ENCODE measurements around the gene LILRB5. TPM values are rescaled to one million over a fixed set of nuclear protein-coding genes. Genes with fewer than 3 reads are reported as not detected.
A peak's percentile ranks its signal among the peaks of the same experiment; 100 is the strongest.

The LILRB5 gene
- total and polyA plus RNA-seq, 2 donors (not counting 1 experiment from before 2014, with no cell fraction given): 0.05 TPM; not detected in 1

GRCh38 chr19:54231077-54231931, 25.8 kb downstream of the LILRB5 start:
- TF ChIP-seq CTCF (IDR thresholded peaks at IDR 0.05) (peak; percentile 91), EZH2 (IDR thresholded peaks at IDR 0.05; ENCODE audit: borderline replicate concordance, insufficient read depth, low read depth, low read length, poor library complexity, severe bottlenecking) (no peak)
- peaks cover 3% of the 10 kb centered on the region for H3K4me1 Mint-ChIP-seq

GRCh38 chr19:54230031-54230430, 27.0 kb downstream of the LILRB5 start:
- intact Hi-C loops (cut with micrococcal nuclease): loop anchor here (5.0 kb wide), 1 partner anchor 43 kb away; the partner anchor contains the start of gene MBOAT7
- Histone ChIP-seq H3K4me1 (ENCODE audit: control insufficient read depth in 2 of 2, insufficient read depth in 2 of 2, low read length in 2 of 2) (peaks cover 4 to 7% of the 10 kb centered on the region in 2 donors), H3K4me3 (ENCODE audit: control extremely low read depth in 1 of 5, extremely low read depth in 1 of 5, insufficient read depth in 1 of 5, low read depth in 2 of 5, low read length in 4 of 5) (no peak overlapping the region), H3K9ac (ENCODE audit: low read length) (no peak overlapping the region), H3K36me3 (replicated peaks in 1 of 2; ENCODE audit: control extremely low read depth in 1 of 2, control insufficient read depth in 1 of 2, extremely low read depth in 1 of 2, insufficient read depth in 2 of 2, low read length in 1 of 2) (no peaks in the 10 kb centered on the region), H3K79me2 (ENCODE audit: control insufficient read depth, insufficient read depth, low read length) (no peaks in the 10 kb centered on the region), H3K27ac (ENCODE audit: low read length in 2 of 2) (no peak overlapping the region), H3K27me3 (replicated peaks in 1 of 4; ENCODE audit: control extremely low read depth in 1 of 4, control insufficient read depth in 3 of 4, insufficient read depth in 4 of 4, low read length in 3 of 4) (peaks cover 0 to 53% (median 16%) of the 10 kb centered on the region in 4 experiments), H4K20me1 (ENCODE audit: control insufficient read depth, insufficient read depth, low read length, poor library complexity, severe bottlenecking) (no peaks in the 10 kb centered on the region), H3K4me2 (replicated peaks; ENCODE audit: low read depth, low read length, poor library complexity, severe bottlenecking) (no peak overlapping the region), H2AFZ (ENCODE audit: insufficient read depth, low read depth, low read length, poor library complexity, severe bottlenecking) (no peak overlapping the region), H3K9me3 (ENCODE audit: control extremely low read depth in 1 of 3, control insufficient read depth in 2 of 3, insufficient read depth in 1 of 3, low read length in 2 of 3) (peaks cover 0 to 2% (median 2%) of the 10 kb centered on the region in 3 donors)
- H3K9me3 Mint-ChIP-seq (ENCODE audit: insufficient read depth): no peaks in the 10 kb centered on the region
- H3K27me3 Mint-ChIP-seq: peaks cover 39% of the 10 kb centered on the region
- no peak overlapping the region for H3K27ac Mint-ChIP-seq
- ATAC-seq (ENCODE audit: low read depth): no peak
- peaks cover 3% of the 10 kb centered on the region for H3K4me1 Mint-ChIP-seq
- 88% methylated on average over 7 of the region's 7 CpGs for WGBS (ENCODE audit: insufficient coverage)
- H3K4me3 Mint-ChIP-seq: no peak overlapping the region
- CTCF ChIA-PET: no interaction called here
- TF ChIP-seq EZH2 (IDR thresholded peaks at IDR 0.05; ENCODE audit: borderline replicate concordance, insufficient read depth, low read depth, low read length, poor library complexity, severe bottlenecking): no peak
- TF ChIP-seq CTCF (IDR thresholded peaks at IDR 0.05): no peak
- no peak for DNase-seq
- POLR2A ChIA-PET: no interaction called here

More at GRCh38 chr19:54231077-54231931, 25.8 kb downstream of the LILRB5 start:
- H3K79me2 ChIP-seq (ENCODE audit: control insufficient read depth, insufficient read depth, low read length): no peaks in the 10 kb centered on the region
- no peaks in the 10 kb centered on the region for H4K20me1 ChIP-seq (ENCODE audit: control insufficient read depth, insufficient read depth, low read length, poor library complexity, severe bottlenecking)
- peaks cover 0 to 64% (median 16%) of the 10 kb centered on the region in 4 experiments for H3K27me3 ChIP-seq (replicated peaks in 1 of 4; ENCODE audit: control extremely low read depth in 1 of 4, control insufficient read depth in 3 of 4, insufficient read depth in 4 of 4, low read length in 3 of 4)
- no peak overlapping the region for H3K27ac ChIP-seq (ENCODE audit: low read length in 2 of 2)
- peaks cover 4 to 7% of the 10 kb centered on the region in 2 donors for H3K4me1 ChIP-seq (ENCODE audit: control insufficient read depth in 2 of 2, insufficient read depth in 2 of 2, low read length in 2 of 2)
- H3K9me3 Mint-ChIP-seq (ENCODE audit: insufficient read depth): no peaks in the 10 kb centered on the region
- H3K4me3 Mint-ChIP-seq: no peak overlapping the region
- H3K36me3 ChIP-seq (replicated peaks in 1 of 2; ENCODE audit: control extremely low read depth in 1 of 2, control insufficient read depth in 1 of 2, extremely low read depth in 1 of 2, insufficient read depth in 2 of 2, low read length in 1 of 2): no peaks in the 10 kb centered on the region
- intact Hi-C loops (cut with micrococcal nuclease): loop anchor here (1.0 to 5.0 kb wide), 2 partner anchors 44 to 63 kb away; partner anchors contain the start of gene MBOAT7
- ChIA-PET CTCF (interaction anchor here (0.9 to 2.1 kb wide), 9 partner anchors 16 to 72 kb away, joined by 3 to 11 read pairs (median 4); partner anchors contain the start of genes LENG1 and MBOAT7), POLR2A (interaction anchor here (0.6 kb wide), 1 partner anchor 391 kb away, joined by 4 read pairs; no protein-coding TSS in a partner anchor)
- H3K9me3 ChIP-seq (ENCODE audit: control extremely low read depth in 1 of 3, control insufficient read depth in 2 of 3, insufficient read depth in 1 of 3, low read length in 2 of 3): peaks cover 0 to 2% (median 2%) of the 10 kb centered on the region in 3 donors
- peak; percentile 87 for ATAC-seq (ENCODE audit: low read depth)
- no peak overlapping the region for H3K9ac ChIP-seq (ENCODE audit: low read length)
- H3K27me3 Mint-ChIP-seq: peaks cover 40% of the 10 kb centered on the region
- no peak overlapping the region for H3K4me3 ChIP-seq (ENCODE audit: control extremely low read depth in 1 of 5, extremely low read depth in 1 of 5, insufficient read depth in 1 of 5, low read depth in 2 of 5, low read length in 4 of 5)
- H3K4me2 ChIP-seq (replicated peaks; ENCODE audit: low read depth, low read length, poor library complexity, severe bottlenecking): no peak overlapping the region
- peak; percentile 88 for DNase-seq
- no peak overlapping the region for H2AFZ ChIP-seq (ENCODE audit: insufficient read depth, low read depth, low read length, poor library complexity, severe bottlenecking)
- H3K27ac Mint-ChIP-seq: no peak overlapping the region
- WGBS (ENCODE audit: insufficient coverage): 20% methylated on average over 12 of the region's 21 CpGs

All from B cell (primary cell).